Endothelial cell of umbilical vein (primary cell): ENCODE data around the gene CIBAR2. TPM values are rescaled to one million over a fixed set of nuclear protein-coding genes. Genes with fewer than 3 reads are reported as not detected.

Experiments used
- BruUV-seq: library from RNA; stranded (reverse); fragments of 400-500 nt; replicated peaks from 2 replicates; lab custom pipeline; 2021; lab: Mats Ljungman, UMichigan
- CTCF ChIA-PET: fragments of 300-600, 350-600 bp; sonication (Branson Sonifier 250); formaldehyde crosslinking; loops from one replicate; lab custom pipeline; 2021; ENCODE audit warnings: antibody characterized with exemption, inconsistent platforms; lab: Charles Lee
- POLR2A ChIA-PET: fragments of 300-600, 350-600 bp; sonication (Branson Sonifier 250); formaldehyde crosslinking; loops from one replicate; lab custom pipeline; 2021; ENCODE audit warnings: antibody characterized with exemption, inconsistent platforms; lab: Charles Lee
- DNase-seq: peaks from one replicate; pipeline ENCODE4 v3.0.0-alpha.2; 2011; ENCODE audit warnings: low read depth, low spot score
- FAIRE-seq: peaks from 2 replicates; lab custom pipeline; 2011; peaks lifted over from hg19 to GRCh38; lab: Jason Lieb, UNC
- H2AFZ ChIP-seq: 2 replicates; pipeline ENCODE4 v1.6.0; 2012; ENCODE audit warnings: low read depth, low read length, control low read depth, inconsistent platforms
- H3K27ac ChIP-seq: 2 replicates; pipeline ENCODE4 v1.5.1; 2011; ENCODE audit warnings: low read depth, mild to moderate bottlenecking, control low read depth, low read length, moderate library complexity; ENCODE audit not compliant: insufficient read depth
- H3K27me3 ChIP-seq, 2 experiments: 2 replicates each; pipeline versions ENCODE4 v1.6.0 to v1.6.1; 2011; ENCODE audit warnings: low read length in 2 of 2, mixed read lengths in 1 of 2; ENCODE audit not compliant: control insufficient read depth in 2 of 2, insufficient read depth in 2 of 2
- H3K36me3 ChIP-seq, 2 experiments: 2 replicates in 1 of 2; 3 replicates in 1 of 2; pipeline ENCODE4 v1.5.1; 2011; ENCODE audit warnings: low read length in 2 of 2, mild to moderate bottlenecking in 1 of 2, moderate library complexity in 1 of 2; ENCODE audit not compliant: control insufficient read depth in 2 of 2, insufficient read depth in 2 of 2; ENCODE audit errors: extremely low read depth in 1 of 2
- H3K4me1 ChIP-seq: 3 replicates; pipeline ENCODE4 v1.5.1; 2011; ENCODE audit warnings: mild to moderate bottlenecking, low read length; ENCODE audit not compliant: control insufficient read depth, insufficient read depth; ENCODE audit errors: extremely low read depth
- H3K4me2 ChIP-seq: 2 replicates; pipeline ENCODE4 v1.6.1; 2011; ENCODE audit warnings: low read length, control low read depth, mixed read lengths; ENCODE audit not compliant: insufficient read depth
- H3K4me3 ChIP-seq, 3 experiments: fragments of 200-600 bp in 1 of 3; sonication (generic), shearing (Covaris generic) in 1 of 3; replicated peaks in 1 of 3; 2 replicates each; pipeline ENCODE4 v1.5.1; 2011 to 2016; ENCODE audit warnings: control low read depth in 3 of 3, low read length in 3 of 3, mild to moderate bottlenecking in 2 of 3, inconsistent platforms in 1 of 3, low read depth in 1 of 3, moderate library complexity in 1 of 3; ENCODE audit not compliant: insufficient read depth in 1 of 3
- H3K79me2 ChIP-seq: 2 replicates; pipeline ENCODE4 v1.6.0; 2012; ENCODE audit warnings: low read length, inconsistent platforms; ENCODE audit not compliant: control insufficient read depth, insufficient read depth
- H3K9ac ChIP-seq: replicated peaks from 2 replicates; pipeline ENCODE3; 2011; ENCODE audit warnings: low read length, control low read depth; ENCODE audit not compliant: insufficient read depth; ENCODE audit errors: extremely low read depth
- H3K9me1 ChIP-seq: replicated peaks from 3 replicates; pipeline ENCODE4 v1.6.0; 2011; ENCODE audit warnings: mild to moderate bottlenecking, low read length; ENCODE audit not compliant: control insufficient read depth, insufficient read depth; ENCODE audit errors: extremely low read depth
- H3K9me3 ChIP-seq: replicated peaks from 2 replicates; pipeline ENCODE4 v1.5.1; 2012; ENCODE audit warnings: low read length, inconsistent platforms; ENCODE audit not compliant: control insufficient read depth, insufficient read depth
- H4K20me1 ChIP-seq: replicated peaks from 2 replicates; pipeline ENCODE3; 2011; ENCODE audit warnings: mild to moderate bottlenecking, low read length; ENCODE audit not compliant: control insufficient read depth, insufficient read depth; ENCODE audit errors: extremely low read depth
- EZH2 ChIP-seq: IDR thresholded peaks from 2 replicates; pipeline ENCODE4 v1.6.1; 2012; ENCODE audit warnings: borderline replicate concordance, low read depth, mild to moderate bottlenecking, moderate library complexity, low read length, inconsistent platforms; ENCODE audit not compliant: severe bottlenecking
- FOS ChIP-seq: IDR thresholded peaks from 2 replicates; pipeline ENCODE4 v1.6.1; 2011; ENCODE audit warnings: mild to moderate bottlenecking, low read length, moderate library complexity, borderline replicate concordance; ENCODE audit not compliant: insufficient read depth
- GATA2 ChIP-seq: IDR thresholded peaks from 2 replicates; pipeline ENCODE4 v1.7.0; 2011; ENCODE audit warnings: low read depth, mild to moderate bottlenecking, moderate library complexity, mixed read lengths, low read length; ENCODE audit not compliant: insufficient read length, insufficient read depth
- JUN ChIP-seq: IDR thresholded peaks from 2 replicates; pipeline ENCODE4 v1.6.1; 2011; ENCODE audit warnings: borderline replicate concordance, low read depth; ENCODE audit not compliant: insufficient read length, insufficient read depth
- MAX ChIP-seq: IDR thresholded peaks from 2 replicates; pipeline ENCODE4 v1.6.1; 2011; ENCODE audit not compliant: insufficient read depth, insufficient read length
- MYC ChIP-seq: IDR thresholded peaks from one replicate; pipeline ENCODE4 v1.6.1; 2011; ENCODE audit warnings: mild to moderate bottlenecking, low read depth, low read length
- POLR2A ChIP-seq: IDR thresholded peaks from 2 replicates; pipeline ENCODE4 v1.6.1; 2012; ENCODE audit warnings: low read depth, mild to moderate bottlenecking, control low read depth, low read length
- POLR2AphosphoS5 ChIP-seq: IDR thresholded peaks from 2 replicates; pipeline ENCODE4 v1.6.1; 2012; ENCODE audit warnings: low read depth, mild to moderate bottlenecking, control low read depth, low read length, moderate library complexity; ENCODE audit not compliant: insufficient read depth
- dilution Hi-C: fragments of 300-500 bp; cut with MboI; formaldehyde crosslinking; loops from one replicate; pipeline ENCODE4 v1.15.0; 2019; ENCODE audit warnings: low sequenced_read_pairs; ENCODE audit not compliant: extremely low pct_ligation_motif_present
- intact Hi-C: fragments of 100-400 bp; cut with micrococcal nuclease; formaldehyde crosslinking; loops from one replicate; pipeline ENCODE4 v1.10.0; 2022
- polyA plus RNA-seq, 4 experiments: library from polyadenylated mRNA; depleted of rRNA in 3 of 4; stranded (reverse) in 3 of 4; unstranded in 1 of 4; fragments of >200 nt; gene quantifications; 2 replicates each; pipeline versions ENCODE4 v1.2.1 to v1.2.3, GENCODE V29; 2011 to 2012; ENCODE audit warnings: missing spikeins in 1 of 4
- total RNA-seq: library from RNA; stranded (reverse); gene quantifications from 2 replicates; pipeline ENCODE4 v1.2.3, GENCODE V29; 2021
- TF ChIP-seq, protein P1 (sequence below), 2 donors: IDR thresholded peaks; 1 replicate in 1 of 2; 2 replicates in 1 of 2; pipeline ENCODE4 v1.5.1; 2011; ENCODE audit warnings: low read length in 2 of 2, mild to moderate bottlenecking in 2 of 2, moderate library complexity in 2 of 2, control low read depth in 1 of 2, inconsistent platforms in 1 of 2, low read depth in 1 of 2; ENCODE audit not compliant: insufficient read depth in 1 of 2; ENCODE audit errors: extremely low read depth in 1 of 2

The CIBAR2 gene
- total and polyA plus RNA-seq, 2 donors (not counting 3 experiments of a cell fraction or from before 2014, with no cell fraction given): 0.07 TPM; not detected in 1

DNA sequence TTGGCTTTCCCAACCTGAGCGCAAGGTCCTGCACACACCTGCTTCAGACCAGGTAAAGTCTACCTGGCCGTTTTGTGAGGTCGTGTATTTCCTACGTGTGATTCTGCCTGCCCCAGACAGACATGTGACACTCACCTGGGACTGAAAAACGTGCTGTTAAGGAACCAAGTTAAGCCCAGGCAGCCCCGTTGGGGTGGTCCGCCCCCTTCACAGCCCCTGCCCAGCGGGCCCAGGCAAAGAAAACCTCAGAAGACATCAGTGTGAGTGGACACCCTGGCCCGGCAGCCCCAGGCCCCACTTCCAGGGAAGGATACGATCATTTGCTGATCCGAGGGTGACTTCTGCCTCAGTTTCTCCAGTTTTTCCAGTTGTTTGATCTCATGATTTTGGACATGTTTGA, 4.7 kb downstream of the CIBAR2 start:
- ChIA-PET CTCF (interaction anchor here (1.6 kb wide), 1 partner anchor 7 kb away, joined by 7 read pairs; no protein-coding TSS in a partner anchor), POLR2A (no interaction called here)
- no peak overlapping the region for H2AFZ ChIP-seq
- H3K79me2 ChIP-seq: no peaks in the 10 kb centered on the region
- H3K4me2 ChIP-seq: no peak overlapping the region
- intact Hi-C loops (no loop called here), dilution Hi-C loops (no loop called here)
- H3K4me1 ChIP-seq: no peaks in the 10 kb centered on the region
- FAIRE-seq (no peak), DNase-seq (no peak)
- H3K9ac ChIP-seq: no peak overlapping the region
- H3K4me3 ChIP-seq: no peak overlapping the region
- TF ChIP-seq MAX: no peak
- no peak for TF ChIP-seq FOS
- TF ChIP-seq MYC: no peak
- TF ChIP-seq POLR2AphosphoS5: no peak
- no peak for TF ChIP-seq EZH2
- no peak for TF ChIP-seq JUN
- TF ChIP-seq POLR2A: no peak
- TF ChIP-seq, protein P1, sequence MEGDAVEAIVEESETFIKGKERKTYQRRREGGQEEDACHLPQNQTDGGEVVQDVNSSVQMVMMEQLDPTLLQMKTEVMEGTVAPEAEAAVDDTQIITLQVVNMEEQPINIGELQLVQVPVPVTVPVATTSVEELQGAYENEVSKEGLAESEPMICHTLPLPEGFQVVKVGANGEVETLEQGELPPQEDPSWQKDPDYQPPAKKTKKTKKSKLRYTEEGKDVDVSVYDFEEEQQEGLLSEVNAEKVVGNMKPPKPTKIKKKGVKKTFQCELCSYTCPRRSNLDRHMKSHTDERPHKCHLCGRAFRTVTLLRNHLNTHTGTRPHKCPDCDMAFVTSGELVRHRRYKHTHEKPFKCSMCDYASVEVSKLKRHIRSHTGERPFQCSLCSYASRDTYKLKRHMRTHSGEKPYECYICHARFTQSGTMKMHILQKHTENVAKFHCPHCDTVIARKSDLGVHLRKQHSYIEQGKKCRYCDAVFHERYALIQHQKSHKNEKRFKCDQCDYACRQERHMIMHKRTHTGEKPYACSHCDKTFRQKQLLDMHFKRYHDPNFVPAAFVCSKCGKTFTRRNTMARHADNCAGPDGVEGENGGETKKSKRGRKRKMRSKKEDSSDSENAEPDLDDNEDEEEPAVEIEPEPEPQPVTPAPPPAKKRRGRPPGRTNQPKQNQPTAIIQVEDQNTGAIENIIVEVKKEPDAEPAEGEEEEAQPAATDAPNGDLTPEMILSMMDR (IDR thresholded peaks at IDR 0.05; ENCODE audit: extremely low read depth in 1 of 2, insufficient read depth in 1 of 2, low read depth in 1 of 2, low read length in 2 of 2): no peak
- no peak for TF ChIP-seq GATA2
- H3K9me1 ChIP-seq: no peaks in the 10 kb centered on the region
- H3K27me3 ChIP-seq: no peaks in the 10 kb centered on the region
- H3K27ac ChIP-seq: no peak overlapping the region
- no TSS peak for BruUV-seq
- no peaks in the 10 kb centered on the region for H4K20me1 ChIP-seq
- no peaks in the 10 kb centered on the region for H3K9me3 ChIP-seq
- H3K36me3 ChIP-seq: no peaks in the 10 kb centered on the region
